Skeletal muscle satellite cell (primary cell): ENCODE results near the gene PNPLA8.
"Not testable (repeated sequence)": the region's sequence is repeated elsewhere in the genome, so short reads cannot be mapped to it uniquely, and the experiment has no call there.

Experiments used
- H3K27me3 ChIP-seq: 2 replicates; pipeline ENCODE4 v1.7.0; 2013; ENCODE audit warnings: low read length; ENCODE audit not compliant: control insufficient read depth, insufficient read depth
- H3K36me3 ChIP-seq: 2 replicates; pipeline ENCODE4 v1.7.0; 2013; ENCODE audit warnings: mild to moderate bottlenecking, control low read depth, low read length; ENCODE audit not compliant: insufficient read depth
- H3K4me1 ChIP-seq: 2 replicates; pipeline ENCODE4 v1.7.0; 2013; ENCODE audit warnings: low read length; ENCODE audit not compliant: control insufficient read depth, insufficient read depth
- H3K4me2 ChIP-seq: 2 replicates; pipeline ENCODE4 v1.7.0; 2013; ENCODE audit warnings: mild to moderate bottlenecking, low read length
- H3K4me3 ChIP-seq: 2 replicates; pipeline ENCODE4 v1.7.0; 2013; ENCODE audit warnings: low read length
- H3K9ac ChIP-seq: 2 replicates; pipeline ENCODE4 v1.7.0; 2013; ENCODE audit warnings: mild to moderate bottlenecking, low read depth, low read length, moderate library complexity
- H3K9me3 ChIP-seq: replicated peaks from 2 replicates; pipeline ENCODE4 v1.7.0; 2013; ENCODE audit warnings: mild to moderate bottlenecking, control low read depth, low read length

PNPLA8 gene

GRCh38 chr7:108492742-108493141 is 33.2 kb downstream of the PNPLA8 start:
- Histone ChIP-seq H3K4me2 (no peak overlapping the region), H3K36me3 (peaks cover 17% of the 10 kb centered on the region), H3K27me3 (no peaks in the 10 kb centered on the region), H3K9ac (no peak overlapping the region), H3K4me1 (no peaks in the 10 kb centered on the region), H3K4me3 (no peak overlapping the region), H3K9me3 (no peaks in the 10 kb centered on the region)

GRCh38 chr7:108488768-108489538 is 37.0 kb downstream of the PNPLA8 start:
- Histone ChIP-seq H3K36me3 (peaks cover 10% of the 10 kb centered on the region), H3K4me3 (no peak overlapping the region), H3K9me3 (no peaks in the 10 kb centered on the region), H3K27me3 (no peaks in the 10 kb centered on the region), H3K4me2 (no peak overlapping the region), H3K4me1 (peaks cover 17% of the 10 kb centered on the region), H3K9ac (no peak overlapping the region)

- H3K4me2 ChIP-seq: no peak overlapping the region
- no peak overlapping the region for H3K9ac ChIP-seq
- H3K36me3 ChIP-seq: peaks cover 10% of the 10 kb centered on the region
- H3K9me3 ChIP-seq: no peaks in the 10 kb centered on the region
- no peak overlapping the region for H3K4me3 ChIP-seq
- H3K4me1 ChIP-seq: peaks cover 17% of the 10 kb centered on the region
- no peaks in the 10 kb centered on the region for H3K27me3 ChIP-seq
Measured at GRCh38 chr7:108487646-108488045, 38.3 kb downstream of the PNPLA8 start.

- H3K36me3 ChIP-seq: peaks cover 10% of the 10 kb centered on the region
- peaks cover 17% of the 10 kb centered on the region for H3K4me1 ChIP-seq
Measured at GRCh38 chr7:108486291-108486966, 39.5 kb downstream of the PNPLA8 start.

GRCh38 chr7:108484137-108484536 is 41.8 kb downstream of the PNPLA8 start:
- Histone ChIP-seq H3K4me2 (no peak overlapping the region), H3K9ac (no peak overlapping the region), H3K27me3 (no peaks in the 10 kb centered on the region), H3K9me3 (no peaks in the 10 kb centered on the region), H3K36me3 (peaks cover under 1% of the 10 kb centered on the region), H3K4me3 (no peak overlapping the region), H3K4me1 (peaks cover 17% of the 10 kb centered on the region)

More at GRCh38 chr7:108486291-108486966, 39.5 kb downstream of the PNPLA8 start:
- H3K27me3 ChIP-seq: no peaks in the 10 kb centered on the region
- peak overlapping the region; percentile 41 for H3K4me2 ChIP-seq
- no peak overlapping the region for H3K9ac ChIP-seq
- no peaks in the 10 kb centered on the region for H3K9me3 ChIP-seq
- no peak overlapping the region for H3K4me3 ChIP-seq

GRCh38 chr7:108480311-108480710 is 45.6 kb downstream of the PNPLA8 start:
- Histone ChIP-seq H3K4me2 (no peak overlapping the region), H3K9me3 (no peaks in the 10 kb centered on the region), H3K36me3 (peaks cover 12% of the 10 kb centered on the region), H3K4me3 (no peak overlapping the region), H3K27me3 (no peaks in the 10 kb centered on the region), H3K9ac (no peak overlapping the region), H3K4me1 (no peaks in the 10 kb centered on the region)

- Histone ChIP-seq H3K9me3 (no peaks in the 10 kb centered on the region), H3K36me3 (peaks cover 12% of the 10 kb centered on the region), H3K27me3 (no peaks in the 10 kb centered on the region), H3K4me2 (no peak overlapping the region), H3K9ac (no peak overlapping the region), H3K4me3 (no peak overlapping the region), H3K4me1 (no peaks in the 10 kb centered on the region)
Measured at GRCh38 chr7:108479751-108480150, 46.2 kb downstream of the PNPLA8 start.

- no peaks in the 10 kb centered on the region for H3K27me3 ChIP-seq
- no peak overlapping the region for H3K9ac ChIP-seq
- H3K36me3 ChIP-seq: peaks cover 12% of the 10 kb centered on the region
- no peak overlapping the region for H3K4me3 ChIP-seq
- H3K9me3 ChIP-seq: no peaks in the 10 kb centered on the region
- H3K4me1 ChIP-seq: no peaks in the 10 kb centered on the region
- H3K4me2 ChIP-seq: no peak overlapping the region
Measured at GRCh38 chr7:108479118-108479517, 46.8 kb downstream of the PNPLA8 start.

GRCh38 chr7:108468246-108468645 is 57.7 kb downstream of the PNPLA8 start:
- no peak overlapping the region for H3K9ac ChIP-seq
- no peaks in the 10 kb centered on the region for H3K9me3 ChIP-seq
- no peak overlapping the region for H3K4me3 ChIP-seq
- H3K27me3 ChIP-seq: no peaks in the 10 kb centered on the region
- no peaks in the 10 kb centered on the region for H3K4me1 ChIP-seq
- H3K4me2 ChIP-seq: no peak overlapping the region
- peaks cover 4% of the 10 kb centered on the region for H3K36me3 ChIP-seq

GRCh38 chr7:108467391-108467790 is 58.5 kb downstream of the PNPLA8 start:
- Histone ChIP-seq H3K36me3 (peaks cover 4% of the 10 kb centered on the region), H3K27me3 (no peaks in the 10 kb centered on the region), H3K4me1 (no peaks in the 10 kb centered on the region), H3K4me2 (no peak overlapping the region), H3K9me3 (no peaks in the 10 kb centered on the region), H3K9ac (no peak overlapping the region), H3K4me3 (no peak overlapping the region)

GRCh38 chr7:108466322-108466721 is 59.6 kb downstream of the PNPLA8 start:
- H3K9me3 ChIP-seq, H3K36me3 ChIP-seq, H3K27me3 ChIP-seq, H3K4me3 ChIP-seq, H3K4me2 ChIP-seq, H3K4me1 ChIP-seq, H3K9ac ChIP-seq: not testable (repeated sequence)

GRCh38 chr7:108464743-108465142 is 61.2 kb downstream of the PNPLA8 start:
- H3K4me1 ChIP-seq: peaks cover 5% of the 10 kb centered on the region
- H3K4me3 ChIP-seq: no peak overlapping the region
- no peaks in the 10 kb centered on the region for H3K36me3 ChIP-seq
- H3K27me3 ChIP-seq: no peaks in the 10 kb centered on the region
- H3K9me3 ChIP-seq: no peaks in the 10 kb centered on the region
- H3K4me2 ChIP-seq: no peak overlapping the region
- no peak overlapping the region for H3K9ac ChIP-seq
